Pancreas (tissue), 10 donors: Measurements from ENCODE around the gene HHIPL1. TPM values are rescaled to one million over a fixed set of nuclear protein-coding genes. Genes with fewer than 3 reads are reported as not detected.

Source experiments
- ATAC-seq, 4 donors: fragments of 200-7000 bp; cut with Tn5 transposase; one replicate each; pipeline versions ENCODE4 v1.8.0 to v1.9.1; 2020; ENCODE audit warnings: mild to moderate bottlenecking in 4 of 4, moderate library complexity in 4 of 4
- DNase-seq, 6 donors: peaks; one replicate each; pipeline ENCODE4 v3.0.0-alpha.2; 2020
- FAIRE-seq: peaks from 2 replicates; lab custom pipeline; 2012; peaks lifted over from hg19 to GRCh38; lab: Jason Lieb, UNC
- H3K27ac ChIP-seq, 4 donors: fragments of 200-600 bp; sonication (generic); 1 replicate in 3 of 4; 2 replicates in 1 of 4; pipeline versions ENCODE4 v1.5.0 to v1.8.0; 2020
- H3K27me3 ChIP-seq, 4 donors: fragments of 200-600 bp; one replicate each; pipeline ENCODE4 v1.8.0; 2021
- H3K36me3 ChIP-seq, 3 donors: fragments of 200-600 bp; sonication (generic) in 1 of 3; one replicate each; pipeline versions ENCODE4 v1.5.0 to v1.8.0; 2020 to 2021
- H3K4me1 ChIP-seq, 3 donors: fragments of 200-600 bp; one replicate each; pipeline ENCODE4 v1.8.0; 2021
- H3K4me3 ChIP-seq, 4 donors: fragments of 200-600 bp; sonication (generic) in 2 of 4; one replicate each; pipeline versions ENCODE4 v1.5.0 to v1.8.0; 2020 to 2021
- H3K9me3 ChIP-seq, 4 donors: fragments of 200-600 bp; one replicate each; pipeline ENCODE4 v1.8.0; 2021
- CTCF ChIP-seq, 4 donors: fragments of 200-600 bp; sonication (generic) in 3 of 4; IDR thresholded peaks; one replicate each; pipeline versions ENCODE4 v1.5.0 to v1.8.0; 2021; ENCODE audit warnings: antibody characterized with exemption in 4 of 4
- WGBS, 2 donors: extraction: QIAGEN DNeasy Blood & Tissue Kit; methylation state at CpG; one replicate each; pipeline ENCODE4 v1.1.7; 2013; 5-methylcytosine and 5-hydroxymethylcytosine counted together
- intact Hi-C, 3 donors: fragments of 100-400 bp; cut with DNase I; formaldehyde crosslinking; loops; one replicate each; pipeline versions ENCODE4 v1.11.1 to v1.14.2; 2022
- polyA plus RNA-seq, 2 donors: library from polyadenylated mRNA; stranded (reverse); fragments of 200-250 nt; gene quantifications; one replicate each; pipeline ENCODE4 v1.2.3, GENCODE V29; 2013
- total RNA-seq, 6 donors: library from RNA; stranded (reverse); fragmentation: NEBNext Ultra II Directional in 4 of 6; extraction: Animal tissue kit (Norgen Biotek cat#: 25700) in 4 of 6; gene quantifications; one replicate each; pipeline versions ENCODE4 v1.2.1 to v1.2.4, GENCODE V29; 2021 to 2023
- donor health status: healthy with polysubstance abuse.
- donor health status: DM: no; HTN: no; CAD: no; lungs with moderate emphysema.
- donor health status: DM: no; HTN: no; CAD: no.
- donor health status: control.
- donor health status: control.
- donor health status: Bipolar disorder and iron deficiency.
- donor health status: DM: yes; HTN: yes; CAD: no.
- donor health status: DM: no; HTN: no; CAD: no.
- donor health status: DM: no; HTN: no; CAD: no.
- donor health status: DM: yes; HTN: yes; CAD: no.

Gene HHIPL1
- total and polyA plus RNA-seq, 8 donors, result 0.09 to 1.2 (median 0.23) TPM

GRCh38 chr14:99627100-99627499, 17.8 kb upstream of the HHIPL1 start:
- ATAC-seq (no peak), DNase-seq (no peak), FAIRE-seq (no peak)
- Histone ChIP-seq H3K9me3 (no peaks in the 10 kb centered on the region), H3K4me1 (peaks cover 0 to 7% (median 0%) of the 10 kb centered on the region in 3 donors), H3K27ac (no peak overlapping the region), H3K36me3 (no peaks in the 10 kb centered on the region), H3K4me3 (no peak overlapping the region), H3K27me3 (no peaks in the 10 kb centered on the region)
- intact Hi-C loops, result no loop called here
- TF ChIP-seq CTCF (IDR thresholded peaks at IDR 0.05), result no peak
- 62 to 65% methylated on average over 2 of the region's 2 CpGs for WGBS, 2 donors

- TF ChIP-seq CTCF (IDR thresholded peaks at IDR 0.05), result no peak
- H3K27ac ChIP-seq, result no peak overlapping the region
- no peak overlapping the region for H3K4me3 ChIP-seq
- intact Hi-C loops, result loop anchor here in 1 of 3 donors (2.0 kb wide), 1 partner anchor 109 kb away; no protein-coding TSS in a partner anchor
- no peaks in the 10 kb centered on the region for H3K9me3 ChIP-seq
- FAIRE-seq (no peak), DNase-seq (no peak), ATAC-seq (no peak)
- 74 to 85% methylated on average over 13 of the region's 13 CpGs for WGBS, 2 donors
- H3K27me3 ChIP-seq, result no peaks in the 10 kb centered on the region
- H3K36me3 ChIP-seq, result no peaks in the 10 kb centered on the region
- H3K4me1 ChIP-seq, result peaks cover 0 to 7% (median 0%) of the 10 kb centered on the region in 3 donors
These were observed 17.2 kb upstream of the HHIPL1 start for GRCh38 chr14:99627510-99628381.

- ATAC-seq (peak; percentile 96 to 99 (median 98)), FAIRE-seq (no peak), DNase-seq (peak; percentile 65 to 94 (median 84))
- Histone ChIP-seq H3K27me3 (no peaks in the 10 kb centered on the region), H3K36me3 (no peaks in the 10 kb centered on the region), H3K9me3 (no peaks in the 10 kb centered on the region), H3K4me1 (peaks cover 0 to 7% (median 0%) of the 10 kb centered on the region in 3 donors), H3K4me3 (no peak overlapping the region), H3K27ac (no peak overlapping the region)
- TF ChIP-seq CTCF (IDR thresholded peaks at IDR 0.05), result peak; percentile 96 to 98 (median 97)
- intact Hi-C loops, result loop anchor here in 1 of 3 donors (2.0 kb wide), 1 partner anchor 110 kb away; no protein-coding TSS in a partner anchor
- 18% methylated on average over 20 of the region's 20 CpGs for WGBS, 2 donors
These were observed 15.9 kb upstream of the HHIPL1 start for GRCh38 chr14:99628887-99629618.

- intact Hi-C loops, result loop anchor here in 2 of 3 donors (2.0 to 10.0 kb wide), 2 partner anchors 105 to 109 kb away; no protein-coding TSS in a partner anchor
- H3K9me3 ChIP-seq, result no peaks in the 10 kb centered on the region
- no peak overlapping the region for H3K27ac ChIP-seq
- ATAC-seq, result no peak
- no peaks in the 10 kb centered on the region for H3K36me3 ChIP-seq
- H3K4me3 ChIP-seq, result no peak overlapping the region
- no peaks in the 10 kb centered on the region for H3K27me3 ChIP-seq
- 66 to 68% methylated on average over 8 of the region's 8 CpGs for WGBS, 2 donors
- peaks cover 0 to 7% (median 0%) of the 10 kb centered on the region in 3 donors for H3K4me1 ChIP-seq
- no peak for FAIRE-seq
- DNase-seq, result no peak
- no peak for TF ChIP-seq CTCF (IDR thresholded peaks at IDR 0.05)
These were observed 14.7 kb upstream of the HHIPL1 start for GRCh38 chr14:99630202-99630601.
